Nephron progenitor cell (in vitro differentiated cells): ENCODE measurements around the gene PGLYRP1.

Experiments used
- DNase-seq: peaks from one replicate; pipeline ENCODE4 v3.0.0; 2021
- H3K27ac Mint-ChIP-seq: 2 replicates; pipeline ENCODE4 v1.8.0; 2021; ENCODE audit warnings: mild to moderate bottlenecking, moderate library complexity, mixed read lengths
- H3K27me3 Mint-ChIP-seq: 2 replicates; pipeline ENCODE4 v1.8.0; 2021; ENCODE audit warnings: mild to moderate bottlenecking, low read depth, mixed read lengths; ENCODE audit not compliant: poor library complexity
- H3K36me3 Mint-ChIP-seq: 2 replicates; pipeline ENCODE4 v1.8.0; 2021; ENCODE audit warnings: low read depth, mixed read lengths
- H3K4me1 Mint-ChIP-seq: 2 replicates; pipeline ENCODE4 v1.8.0; 2021; ENCODE audit warnings: mixed read lengths
- H3K4me3 Mint-ChIP-seq: 2 replicates; pipeline ENCODE4 v1.8.0; 2021; ENCODE audit warnings: mild to moderate bottlenecking, moderate library complexity, mixed read lengths
- H3K9me3 Mint-ChIP-seq: 2 replicates; pipeline ENCODE4 v1.8.0; 2021; ENCODE audit warnings: mild to moderate bottlenecking, moderate library complexity, mixed read lengths
- CTCF ChIP-seq: fragments of 200-600 bp; sonication (generic); IDR thresholded peaks from 2 replicates; pipeline ENCODE4 v1.5.0; 2021; ENCODE audit warnings: antibody characterized with exemption

The PGLYRP1 gene

GRCh38 chr19:46019270-46019669 is 3.6 kb downstream of the PGLYRP1 start:
- Mint-ChIP-seq H3K27ac (no peak overlapping the region), H3K9me3 (no peaks in the 10 kb centered on the region)
- no peak for TF ChIP-seq CTCF

GRCh38 chr19:46018729-46019251 is 4.1 kb downstream of the PGLYRP1 start:
- no peak for DNase-seq
- H3K4me1 Mint-ChIP-seq: peaks cover 18% of the 10 kb centered on the region
- no peaks in the 10 kb centered on the region for H3K9me3 Mint-ChIP-seq
- no peak overlapping the region for H3K27ac Mint-ChIP-seq
- no peak for TF ChIP-seq CTCF
- H3K4me3 Mint-ChIP-seq: no peak overlapping the region
- H3K27me3 Mint-ChIP-seq: peaks cover 30% of the 10 kb centered on the region
- no peaks in the 10 kb centered on the region for H3K36me3 Mint-ChIP-seq

More at GRCh38 chr19:46019270-46019669, 3.6 kb downstream of the PGLYRP1 start:
- no peak for DNase-seq
- H3K4me3 Mint-ChIP-seq: no peak overlapping the region
- H3K4me1 Mint-ChIP-seq: peaks cover 17% of the 10 kb centered on the region
- H3K27me3 Mint-ChIP-seq: peaks cover 26% of the 10 kb centered on the region
- no peaks in the 10 kb centered on the region for H3K36me3 Mint-ChIP-seq

GRCh38 chr19:46017874-46018675 is 4.8 kb downstream of the PGLYRP1 start:
- peaks cover 38% of the 10 kb centered on the region for H3K27me3 Mint-ChIP-seq
- H3K27ac Mint-ChIP-seq: no peak overlapping the region
- DNase-seq: no peak
- no peak overlapping the region for H3K4me3 Mint-ChIP-seq
- no peak for TF ChIP-seq CTCF
- H3K9me3 Mint-ChIP-seq: no peaks in the 10 kb centered on the region
- peaks cover 18% of the 10 kb centered on the region for H3K4me1 Mint-ChIP-seq
- no peaks in the 10 kb centered on the region for H3K36me3 Mint-ChIP-seq

- peaks cover 48% of the 10 kb centered on the region for H3K27me3 Mint-ChIP-seq
- no peak for TF ChIP-seq CTCF
- peak overlapping the region; percentile 11 for H3K4me3 Mint-ChIP-seq
- H3K4me1 Mint-ChIP-seq: peaks cover 18% of the 10 kb centered on the region
- H3K9me3 Mint-ChIP-seq: no peaks in the 10 kb centered on the region
- DNase-seq: no peak
- H3K27ac Mint-ChIP-seq: no peak overlapping the region
- H3K36me3 Mint-ChIP-seq: no peaks in the 10 kb centered on the region
Measured at GRCh38 chr19:46017095-46017429, 5.8 kb downstream of the PGLYRP1 start.

- Mint-ChIP-seq H3K4me1 (peaks cover 18% of the 10 kb centered on the region), H3K27ac (no peak overlapping the region), H3K4me3 (peak overlapping the region; percentile 83), H3K36me3 (no peaks in the 10 kb centered on the region), H3K27me3 (peaks cover 51% of the 10 kb centered on the region), H3K9me3 (no peaks in the 10 kb centered on the region)
- peak; percentile 76 for TF ChIP-seq CTCF
- DNase-seq: peak; percentile 90
Measured at GRCh38 chr19:46016426-46017094, 6.3 kb downstream of the PGLYRP1 start.
